ENCODE results near the gene DMRTA2. TPM values are rescaled to one million over a fixed set of nuclear protein-coding genes. Genes with fewer than 3 reads are reported as not detected.

The DMRTA2 gene
- total RNA-seq, 1 donor from 2014 or later = not detected

GRCh38 chr1:50416553-50417453 lies 6.4 kb downstream of the DMRTA2 start:
- no peak overlapping the region for H3K27ac ChIP-seq (replicated peaks)
- TF ChIP-seq CTCF (IDR thresholded peaks at IDR 0.05; ENCODE audit: borderline replicate concordance) = no peak
- no peak for DNase-seq
- H3K9me3 ChIP-seq (replicated peaks) = peaks cover 18% of the 10 kb centered on the region
- H3K4me1 ChIP-seq = peaks cover 42% of the 10 kb centered on the region
- H3K36me3 ChIP-seq = no peaks in the 10 kb centered on the region
- H3K27me3 ChIP-seq (ENCODE audit: low read depth) = peaks cover 100% of the 10 kb centered on the region
- intact Hi-C loops (cut with micrococcal nuclease) = no loop called here
- H3K4me3 ChIP-seq = peak overlapping the region; percentile 22

- no peak overlapping the region for H3K27ac ChIP-seq (replicated peaks)
- TF ChIP-seq CTCF (IDR thresholded peaks at IDR 0.05; ENCODE audit: borderline replicate concordance) = no peak
- H3K9me3 ChIP-seq (replicated peaks) = peaks cover 19% of the 10 kb centered on the region
- no peak overlapping the region for H3K4me3 ChIP-seq
- peaks cover 100% of the 10 kb centered on the region for H3K27me3 ChIP-seq (ENCODE audit: low read depth)
- H3K36me3 ChIP-seq = no peaks in the 10 kb centered on the region
- DNase-seq = no peak
- intact Hi-C loops (cut with micrococcal nuclease) = no loop called here
- peaks cover 41% of the 10 kb centered on the region for H3K4me1 ChIP-seq
Observed at GRCh38 chr1:50416150-50416527, 7.1 kb downstream of the DMRTA2 start.

- H3K36me3 ChIP-seq = no peaks in the 10 kb centered on the region
- H3K4me1 ChIP-seq = peaks cover 35% of the 10 kb centered on the region
- DNase-seq = no peak
- peaks cover 25% of the 10 kb centered on the region for H3K9me3 ChIP-seq (replicated peaks)
- TF ChIP-seq CTCF (IDR thresholded peaks at IDR 0.05; ENCODE audit: borderline replicate concordance) = no peak
- no peak overlapping the region for H3K27ac ChIP-seq (replicated peaks)
- intact Hi-C loops (cut with micrococcal nuclease) = no loop called here
- peaks cover 100% of the 10 kb centered on the region for H3K27me3 ChIP-seq (ENCODE audit: low read depth)
- H3K4me3 ChIP-seq = no peak overlapping the region
Observed at GRCh38 chr1:50415235-50416149, 7.8 kb downstream of the DMRTA2 start.

GRCh38 chr1:50414853-50415234 lies 8.4 kb downstream of the DMRTA2 start:
- Histone ChIP-seq H3K4me3 (no peak overlapping the region), H3K4me1 (peaks cover 32% of the 10 kb centered on the region), H3K27me3 (ENCODE audit: low read depth) (peaks cover 100% of the 10 kb centered on the region), H3K36me3 (no peaks in the 10 kb centered on the region), H3K27ac (replicated peaks) (no peak overlapping the region), H3K9me3 (replicated peaks) (peaks cover 31% of the 10 kb centered on the region)
- no peak for TF ChIP-seq CTCF (IDR thresholded peaks at IDR 0.05; ENCODE audit: borderline replicate concordance)
- no peak for DNase-seq
- intact Hi-C loops (cut with micrococcal nuclease) = no loop called here

- Histone ChIP-seq H3K4me3 (no peak overlapping the region), H3K27me3 (ENCODE audit: low read depth) (peaks cover 96% of the 10 kb centered on the region), H3K27ac (replicated peaks) (no peak overlapping the region), H3K9me3 (replicated peaks) (peaks cover 46% of the 10 kb centered on the region), H3K4me1 (peaks cover 18% of the 10 kb centered on the region), H3K36me3 (no peaks in the 10 kb centered on the region)
- intact Hi-C loops (cut with micrococcal nuclease) = no loop called here
- no peak for DNase-seq
- no peak for TF ChIP-seq CTCF (IDR thresholded peaks at IDR 0.05; ENCODE audit: borderline replicate concordance)
Observed at GRCh38 chr1:50412813-50413476, 10.3 kb downstream of the DMRTA2 start.
